GM23248 (cell line): Measurements from ENCODE around the gene TOMM70. TPM values are rescaled to one million over a fixed set of nuclear protein-coding genes. Genes with fewer than 3 reads are reported as not detected.
"Not testable (repeated sequence)": the region's sequence is repeated elsewhere in the genome, so short reads cannot be mapped to it uniquely, and the experiment has no call there.

Experiments used
- DNase-seq: peaks from one replicate; pipeline ENCODE4 v3.0.0-alpha.2; 2015
- H2AFZ ChIP-seq: fragments of 200-600 bp; sonication (generic); 2 replicates; pipeline ENCODE4 v1.6.1; 2016; ENCODE audit warnings: antibody characterized with exemption
- H3F3A ChIP-seq: fragments of 200-600 bp; sonication (generic); 2 replicates; pipeline ENCODE4 v1.6.1; 2016; ENCODE audit warnings: mild to moderate bottlenecking, antibody characterized with exemption, mixed run types; ENCODE audit not compliant: insufficient read depth
- H3K27ac ChIP-seq: fragments of 200-600 bp; sonication (generic); 2 replicates; pipeline ENCODE4 v1.5.1; 2016; ENCODE audit warnings: mild to moderate bottlenecking
- H3K27me3 ChIP-seq: fragments of 200-600 bp; sonication (generic); replicated peaks from 2 replicates; pipeline ENCODE4 v1.6.1; 2016; ENCODE audit warnings: mild to moderate bottlenecking; ENCODE audit not compliant: insufficient read depth
- H3K36me3 ChIP-seq: fragments of 200-600 bp; sonication (generic); 2 replicates; pipeline ENCODE4 v1.6.1; 2016; ENCODE audit warnings: low read depth, mild to moderate bottlenecking
- H3K4me1 ChIP-seq: fragments of 200-600 bp; sonication (generic); 2 replicates; pipeline ENCODE4 v1.6.1; 2016; ENCODE audit warnings: mild to moderate bottlenecking; ENCODE audit not compliant: insufficient read depth
- H3K4me2 ChIP-seq: fragments of 200-600 bp; sonication (generic); one replicate; pipeline ENCODE4 v1.6.1; 2016; ENCODE audit warnings: mild to moderate bottlenecking; ENCODE audit not compliant: unreplicated experiment
- H3K4me3 ChIP-seq: fragments of 200-600 bp; sonication (generic); 2 replicates; pipeline ENCODE4 v1.5.1; 2016; ENCODE audit warnings: mild to moderate bottlenecking
- H3K79me2 ChIP-seq: fragments of 200-600 bp; sonication (generic); 2 replicates; pipeline ENCODE4 v1.6.1; 2016; ENCODE audit warnings: mild to moderate bottlenecking; ENCODE audit not compliant: insufficient read depth
- H3K9ac ChIP-seq: fragments of 200-600 bp; sonication (generic); 2 replicates; pipeline ENCODE4 v1.6.1; 2016; ENCODE audit warnings: mild to moderate bottlenecking
- H3K9me2 ChIP-seq: fragments of 200-600 bp; sonication (generic); 2 replicates; pipeline ENCODE4 v1.6.1; 2016; ENCODE audit warnings: mixed run types, mild to moderate bottlenecking, moderate library complexity; ENCODE audit not compliant: insufficient read depth
- H3K9me3 ChIP-seq: fragments of 200-600 bp; sonication (generic); one replicate; pipeline ENCODE4 v1.6.1; 2017; ENCODE audit warnings: low read depth
- H4K20me1 ChIP-seq: fragments of 200-600 bp; sonication (generic); 2 replicates; pipeline ENCODE4 v1.6.0; 2016; ENCODE audit not compliant: insufficient read depth
- EZH2 ChIP-seq: fragments of 200-600 bp; sonication (generic); IDR thresholded peaks from 2 replicates; pipeline ENCODE4 v1.6.1; 2018; ENCODE audit warnings: antibody characterized with exemption, mild to moderate bottlenecking; ENCODE audit not compliant: insufficient read depth, poor library complexity, severe bottlenecking
- EZH2phosphoT487 ChIP-seq: fragments of 200-600 bp; sonication (generic); IDR thresholded peaks from 2 replicates; pipeline ENCODE4 v1.6.1; 2018; ENCODE audit warnings: antibody characterized with exemption, moderate library complexity, mild to moderate bottlenecking, low read depth; ENCODE audit not compliant: insufficient read depth
- WGBS, 2 experiments: methylation state at CpG; one replicate each; pipeline ENCODE4 v1.1.6; 2015 to 2017; ENCODE audit warnings: low lambda C conversion rate in 2 of 2, low coverage in 1 of 2; ENCODE audit errors: missing lambda C conversion rate in 2 of 2; 5-methylcytosine and 5-hydroxymethylcytosine counted together
- in situ Hi-C: fragments of 300-500 bp; cut with MboI; formaldehyde crosslinking; loops from 2 replicates; pipeline ENCODE4 v1.15.0; 2020
- polyA plus RNA-seq: library from polyadenylated mRNA; unstranded; fragments of >200 nt; fragmentation: Nextera tagmentation; extraction: Ambion mirVana; gene quantifications from 2 replicates; pipeline ENCODE4 v1.2.1, GENCODE V29; 2016
- total RNA-seq: library from RNA; depleted of rRNA; stranded (reverse); fragments of >200 nt; shearing (Covaris generic); gene quantifications from 2 replicates; pipeline ENCODE4 v1.2.3, GENCODE V29; 2014

The TOMM70 gene
- total and polyA plus RNA-seq, 2 experiments from 2014 or later: 21.5 to 50.7 TPM

- H3K9me3 ChIP-seq: no peaks in the 10 kb centered on the region
- H3K9ac ChIP-seq: no peak overlapping the region
- no peaks in the 10 kb centered on the region for H3K4me1 ChIP-seq
- no peaks in the 10 kb centered on the region for H3F3A ChIP-seq
- peaks cover 18% of the 10 kb centered on the region for H3K36me3 ChIP-seq
- WGBS, 2 experiments: 84 to 85% methylated on average over 5 of the region's 5 CpGs
- no peaks in the 10 kb centered on the region for H3K27me3 ChIP-seq
- H3K4me3 ChIP-seq: no peak overlapping the region
- no peak overlapping the region for H2AFZ ChIP-seq
- no peaks in the 10 kb centered on the region for H3K9me2 ChIP-seq
- H3K79me2 ChIP-seq: no peaks in the 10 kb centered on the region; the same call in 1 of the 2 replicates
- TF ChIP-seq EZH2phosphoT487: no peak
- TF ChIP-seq EZH2: no peak
- no peak for DNase-seq
- no peak overlapping the region for H3K4me2 ChIP-seq
- in situ Hi-C loops: no loop called here
- H4K20me1 ChIP-seq: no peaks in the 10 kb centered on the region
- no peak overlapping the region for H3K27ac ChIP-seq
Measured at GRCh38 chr3:100330651-100331050, 70.2 kb downstream of the TOMM70 start.

DNA sequence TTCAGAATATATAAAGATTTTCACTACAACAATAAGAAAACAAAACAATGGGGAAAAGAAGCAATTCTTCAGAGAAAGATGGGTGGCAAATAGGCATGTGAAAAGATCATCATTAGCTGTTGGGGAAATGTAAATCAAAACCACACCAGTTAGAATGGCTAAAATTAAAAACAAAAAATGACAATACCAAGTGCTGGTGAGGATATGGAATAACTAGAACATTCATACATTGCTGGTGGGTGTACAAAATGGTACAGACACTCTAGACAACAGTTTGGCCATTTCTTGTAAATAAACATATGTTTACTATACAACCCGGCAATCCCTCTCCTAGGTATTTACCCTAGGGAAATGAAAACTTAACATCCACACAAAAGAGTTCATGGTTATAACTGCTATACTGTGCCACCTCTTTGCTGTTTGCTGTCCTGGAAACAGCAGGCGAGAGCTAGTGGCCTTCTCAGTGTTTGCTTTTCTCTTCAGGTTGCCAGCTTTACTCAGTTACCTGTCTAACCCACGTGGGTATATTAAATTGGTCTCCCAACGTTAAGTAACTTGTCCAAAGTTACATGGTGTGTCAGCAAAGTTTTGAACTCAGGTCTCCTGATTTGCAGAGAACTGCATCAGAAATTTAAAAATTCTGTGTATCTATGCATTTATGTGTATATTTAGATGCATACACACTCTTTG is 70.9 kb downstream of the TOMM70 start:
- H3K36me3 ChIP-seq: peaks cover 25% of the 10 kb centered on the region
- H3K4me3 ChIP-seq: no peak overlapping the region
- no peak for DNase-seq
- no peaks in the 10 kb centered on the region for H3K9me3 ChIP-seq
- no peaks in the 10 kb centered on the region; the same call in 1 of the 2 replicates for H3K79me2 ChIP-seq
- 77 to 79% methylated on average over 4 of the region's 4 CpGs for WGBS, 2 experiments
- no peaks in the 10 kb centered on the region for H3K9me2 ChIP-seq
- no peaks in the 10 kb centered on the region for H3K4me1 ChIP-seq
- no peak overlapping the region for H3K27ac ChIP-seq
- H3K27me3 ChIP-seq: no peaks in the 10 kb centered on the region
- H3F3A ChIP-seq: no peaks in the 10 kb centered on the region
- H3K4me2 ChIP-seq: no peak overlapping the region
- no peaks in the 10 kb centered on the region for H4K20me1 ChIP-seq
- H2AFZ ChIP-seq: no peak overlapping the region
- TF ChIP-seq EZH2phosphoT487 (no peak), EZH2 (no peak)
- no peak overlapping the region for H3K9ac ChIP-seq
- in situ Hi-C loops: no loop called here

DNA sequence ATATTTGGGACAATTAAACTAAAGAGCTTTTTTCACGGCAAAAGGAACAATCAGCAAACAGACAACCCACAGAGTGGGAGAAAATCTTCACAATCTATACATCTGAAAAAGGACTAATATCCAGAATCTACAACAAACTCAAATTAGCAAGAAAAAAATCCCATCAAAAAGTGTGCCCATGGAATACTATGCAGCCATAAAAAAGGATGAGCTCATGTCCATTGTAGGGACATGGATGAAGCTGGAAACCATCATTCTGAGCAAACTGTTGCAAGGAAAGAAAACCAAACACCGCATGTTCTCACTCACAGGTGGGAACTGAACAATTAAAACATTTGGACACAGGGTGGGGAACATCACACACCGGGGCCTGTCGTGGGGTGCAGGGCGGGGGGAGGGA is 73.5 kb downstream of the TOMM70 start:
- H3K27me3 ChIP-seq, H3K27ac ChIP-seq, H3K4me3 ChIP-seq, H4K20me1 ChIP-seq, H3F3A ChIP-seq, H3K9me3 ChIP-seq, H3K9ac ChIP-seq, H3K4me2 ChIP-seq, in situ Hi-C loops, DNase-seq, H3K79me2 ChIP-seq, H3K9me2 ChIP-seq, H3K4me1 ChIP-seq, H2AFZ ChIP-seq: not testable (repeated sequence)
- WGBS, 2 experiments: 96 to 98% methylated on average over 5 of the region's 5 CpGs
- peaks cover 43% of the 10 kb centered on the region for H3K36me3 ChIP-seq

DNA sequence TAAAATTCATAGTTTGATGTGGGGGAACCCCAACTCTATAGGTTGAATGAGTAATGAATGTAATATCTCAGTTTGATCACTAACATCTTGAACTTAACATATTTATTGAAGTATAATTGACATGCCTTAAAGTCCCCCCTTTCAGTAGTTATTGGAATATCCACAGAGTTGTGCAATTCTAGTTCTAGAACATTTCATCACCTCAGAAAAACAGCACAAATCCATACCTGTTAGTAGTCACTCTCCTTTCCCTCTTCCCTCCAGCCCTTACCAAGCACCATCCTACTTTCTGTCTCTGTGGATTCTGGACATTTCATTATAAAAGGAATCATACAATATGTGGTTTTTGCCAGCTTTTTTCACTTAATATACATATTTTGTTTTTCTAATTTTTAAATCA is 75.1 kb downstream of the TOMM70 start:
- Histone ChIP-seq H2AFZ (no peak overlapping the region), H3K4me1 (peaks cover 6% of the 10 kb centered on the region; the same call in 1 of the 2 replicates), H3K4me2 (no peak overlapping the region), H3K36me3 (peaks cover 49% of the 10 kb centered on the region), H3K9ac (no peak overlapping the region), H3K27ac (no peak overlapping the region), H4K20me1 (no peaks in the 10 kb centered on the region), H3K79me2 (peaks cover 5% of the 10 kb centered on the region; the same call in 1 of the 2 replicates), H3F3A (no peaks in the 10 kb centered on the region), H3K4me3 (no peak overlapping the region), H3K27me3 (no peaks in the 10 kb centered on the region), H3K9me3 (no peaks in the 10 kb centered on the region), H3K9me2 (no peaks in the 10 kb centered on the region)
- in situ Hi-C loops: no loop called here
- no peak for DNase-seq
- TF ChIP-seq EZH2phosphoT487: no peak

- Histone ChIP-seq H3K4me1 (peaks cover 6% of the 10 kb centered on the region; the same call in 1 of the 2 replicates), H3K4me3 (no peak overlapping the region), H3K9me3 (no peaks in the 10 kb centered on the region), H3K9me2 (no peaks in the 10 kb centered on the region), H3K4me2 (no peak overlapping the region), H3F3A (no peaks in the 10 kb centered on the region), H3K27me3 (no peaks in the 10 kb centered on the region), H3K27ac (no peak overlapping the region), H2AFZ (no peak overlapping the region), H3K36me3 (peaks cover 64% of the 10 kb centered on the region), H3K9ac (no peak overlapping the region), H3K79me2 (peaks cover 7% of the 10 kb centered on the region; the same call in 1 of the 2 replicates), H4K20me1 (no peaks in the 10 kb centered on the region)
- no peak for DNase-seq
- TF ChIP-seq EZH2phosphoT487 (no peak), EZH2 (no peak)
- in situ Hi-C loops: no loop called here
Measured at GRCh38 chr3:100324044-100324443, 76.8 kb downstream of the TOMM70 start.
